PC-9 (cell line): Measurements from ENCODE around the gene FOXK1. TPM values are rescaled to one million over a fixed set of nuclear protein-coding genes. Genes with fewer than 3 reads are reported as not detected.

Experiments used
- BruUV-seq: library from RNA; stranded (reverse); fragments of 400-500 nt; replicated peaks from 2 replicates; lab custom pipeline; 2021; lab: Mats Ljungman, UMichigan
- CTCF ChIA-PET: fragments of 300-600 bp; sonication (Branson Sonifier 250); formaldehyde crosslinking; loops from one replicate; lab custom pipeline; 2022; ENCODE audit warnings: antibody characterized with exemption; lab: Charles Lee
- POLR2A ChIA-PET: fragments of 300-600 bp; sonication (Branson Sonifier 250); formaldehyde crosslinking; loops from one replicate; lab custom pipeline; 2022; ENCODE audit warnings: antibody characterized with exemption; ENCODE audit not compliant: unreplicated experiment; lab: Charles Lee
- DNase-seq, 2 experiments: peaks; one replicate each; pipeline versions ENCODE4 v3.0.0 to v3.0.0-alpha.2; 2015 to 2022; ENCODE audit warnings: mixed read lengths in 1 of 2
- H2AFZ ChIP-seq: fragments of 200-600 bp; sonication (generic); 2 replicates; pipeline ENCODE4 v1.8.1; 2017; ENCODE audit warnings: antibody characterized with exemption
- H3F3A ChIP-seq: fragments of 200-600 bp; sonication (generic); 2 replicates; pipeline ENCODE4 v1.8.1; 2017; ENCODE audit warnings: antibody characterized with exemption, mild to moderate bottlenecking, low read depth; ENCODE audit not compliant: insufficient read depth
- H3K27ac ChIP-seq: fragments of 200-600 bp; sonication (generic); 2 replicates; pipeline ENCODE4 v1.6.1; 2016; ENCODE audit warnings: mixed run types
- H3K27me3 ChIP-seq: fragments of 200-600 bp; sonication (generic); 2 replicates; pipeline ENCODE4 v1.6.1; 2016; ENCODE audit warnings: low read depth, mixed run types; ENCODE audit not compliant: insufficient read depth
- H3K36me3 ChIP-seq: fragments of 200-600 bp; sonication (generic); 2 replicates; pipeline ENCODE4 v1.6.1; 2016; ENCODE audit warnings: low read depth, mixed run types
- H3K4me1 ChIP-seq: fragments of 200-600 bp; sonication (generic); replicated peaks from 2 replicates; pipeline ENCODE4 v1.6.1; 2016; ENCODE audit warnings: mixed run types; ENCODE audit not compliant: insufficient read depth
- H3K4me2 ChIP-seq: fragments of 200-600 bp; sonication (generic); 2 replicates; pipeline ENCODE4 v1.6.1; 2017; ENCODE audit warnings: mixed run types
- H3K4me3 ChIP-seq: fragments of 200-600 bp; sonication (generic); 2 replicates; pipeline ENCODE4 v1.6.1; 2016; ENCODE audit warnings: mixed run types
- H3K79me2 ChIP-seq: fragments of 200-600 bp; sonication (generic); 2 replicates; pipeline ENCODE4 v1.6.1; 2017; ENCODE audit warnings: low read depth, mixed run types
- H3K9me2 ChIP-seq: fragments of 200-600 bp; sonication (generic); 2 replicates; pipeline ENCODE4 v1.8.1; 2017; ENCODE audit warnings: mild to moderate bottlenecking; ENCODE audit not compliant: insufficient read depth
- H3K9me3 ChIP-seq: fragments of 200-600 bp; sonication (generic); 2 replicates; pipeline ENCODE4 v1.8.1; 2016; ENCODE audit warnings: low read depth; ENCODE audit not compliant: insufficient read depth
- H4K20me1 ChIP-seq: fragments of 200-600 bp; sonication (generic); 2 replicates; pipeline ENCODE4 v1.8.1; 2017; ENCODE audit not compliant: insufficient read depth
- CTCF ChIP-seq: fragments of 200-600 bp; sonication (generic); conservative IDR thresholded peaks from 2 replicates; pipeline ENCODE4 v1.6.1; 2017; ENCODE audit warnings: mixed run types, antibody characterized with exemption, mild to moderate bottlenecking, moderate library complexity
- EZH2 ChIP-seq: fragments of 200-600 bp; sonication (generic); IDR thresholded peaks from 2 replicates; pipeline ENCODE4 v1.8.0; 2017; ENCODE audit warnings: antibody characterized with exemption, low read depth
- intact Hi-C: fragments of 100-400 bp; cut with micrococcal nuclease; formaldehyde crosslinking; loops from one replicate; pipeline ENCODE4 v1.10.0; 2022; ENCODE audit not compliant: unreplicated experiment
- total RNA-seq: library from RNA; stranded (reverse); gene quantifications from 2 replicates; pipeline ENCODE4 v1.2.3, GENCODE V29; 2021

FOXK1 gene
- total RNA-seq, 1 experiment from 2014 or later, result 68.1 TPM

GRCh38 chr7:4784799-4785198 lies 102.7 kb downstream of the FOXK1 start:
- Histone ChIP-seq H3F3A (no peaks in the 10 kb centered on the region), H3K4me1 (no peaks in the 10 kb centered on the region), H3K9me2 (no peaks in the 10 kb centered on the region), H3K27me3 (no peaks in the 10 kb centered on the region), H3K9me3 (no peaks in the 10 kb centered on the region), H4K20me1 (peaks cover 9% of the 10 kb centered on the region), H3K36me3 (peaks cover 7% of the 10 kb centered on the region), H3K4me2 (no peak overlapping the region), H2AFZ (no peak overlapping the region), H3K79me2 (no peaks in the 10 kb centered on the region), H3K27ac (no peak overlapping the region), H3K4me3 (no peak overlapping the region)
- intact Hi-C loops, result no loop called here
- ChIA-PET POLR2A (no interaction called here), CTCF (no interaction called here)
- BruUV-seq, result no TSS peak
- TF ChIP-seq EZH2, result no peak
- no peak for TF ChIP-seq CTCF
- DNase-seq, result no peak

DNA sequence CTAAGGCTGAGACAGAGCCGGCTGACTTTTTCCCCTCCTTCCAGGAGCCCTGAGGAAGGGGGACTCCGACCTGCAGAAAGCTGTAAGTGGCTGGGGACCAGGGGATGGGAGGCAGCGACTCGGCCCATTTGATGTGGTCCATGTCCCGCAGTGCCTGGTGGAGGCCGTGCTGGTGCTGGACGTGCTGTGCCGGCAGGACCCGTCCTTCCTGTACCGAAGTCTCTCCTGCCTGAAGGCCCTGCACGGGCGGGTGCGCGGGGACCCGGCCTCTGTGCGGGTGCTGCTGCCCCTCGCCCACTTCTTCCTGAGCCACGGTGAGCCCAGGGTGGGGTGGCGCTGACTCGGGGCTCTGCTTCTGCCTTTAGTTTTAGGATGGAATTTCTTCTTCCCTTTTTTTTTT lies 103.3 kb downstream of the FOXK1 start:
- no peak for DNase-seq
- H3K4me3 ChIP-seq, result no peak overlapping the region
- no peak overlapping the region for H3K4me2 ChIP-seq
- no peak overlapping the region for H3K27ac ChIP-seq
- no peaks in the 10 kb centered on the region for H3K9me2 ChIP-seq
- POLR2A ChIA-PET, result no interaction called here
- no peaks in the 10 kb centered on the region for H3K4me1 ChIP-seq
- no peaks in the 10 kb centered on the region for H3K79me2 ChIP-seq
- BruUV-seq, result no TSS peak
- no peaks in the 10 kb centered on the region for H3F3A ChIP-seq
- intact Hi-C loops, result no loop called here
- no peaks in the 10 kb centered on the region for H3K27me3 ChIP-seq
- peaks cover 7% of the 10 kb centered on the region for H3K36me3 ChIP-seq
- H4K20me1 ChIP-seq, result peaks cover 3% of the 10 kb centered on the region
- no peaks in the 10 kb centered on the region for H3K9me3 ChIP-seq
- H2AFZ ChIP-seq, result no peak overlapping the region
- no peak for TF ChIP-seq CTCF
- no peak for TF ChIP-seq EZH2
- CTCF ChIA-PET, result no interaction called here

GRCh38 chr7:4786015-4786414 lies 103.9 kb downstream of the FOXK1 start:
- H3K27ac ChIP-seq, result no peak overlapping the region
- CTCF ChIA-PET, result no interaction called here
- peaks cover 5% of the 10 kb centered on the region for H3K36me3 ChIP-seq
- H3K27me3 ChIP-seq, result no peaks in the 10 kb centered on the region
- TF ChIP-seq CTCF (no peak), EZH2 (no peak)
- BruUV-seq, result no TSS peak
- no peaks in the 10 kb centered on the region for H3K79me2 ChIP-seq
- H3F3A ChIP-seq, result no peaks in the 10 kb centered on the region
- no peak overlapping the region for H3K4me2 ChIP-seq
- no peak for DNase-seq
- POLR2A ChIA-PET, result no interaction called here
- H3K9me2 ChIP-seq, result no peaks in the 10 kb centered on the region
- intact Hi-C loops, result no loop called here
- H3K9me3 ChIP-seq, result no peaks in the 10 kb centered on the region
- H4K20me1 ChIP-seq, result peaks cover 3% of the 10 kb centered on the region
- H2AFZ ChIP-seq, result no peak overlapping the region
- no peaks in the 10 kb centered on the region for H3K4me1 ChIP-seq
- H3K4me3 ChIP-seq, result no peak overlapping the region
